Activated T-cell treated with anti-CD3 and anti-CD28 coated beads for 1 hour (primary cell): ENCODE measurements around the gene NACC1.
A peak's percentile ranks its signal among the peaks of the same experiment; 100 is the strongest.
"Not testable (repeated sequence)": the region's sequence is repeated elsewhere in the genome, so short reads cannot be mapped to it uniquely, and the experiment has no call there.

Experiments used
- DNase-seq: peaks from one replicate; pipeline ENCODE4 v3.0.0-alpha.2; 2020; ENCODE audit warnings: low read depth

Gene NACC1

GRCh38 chr19:13146763-13147563 is 28.9 kb downstream of the NACC1 start:
- DNase-seq = no peak

DNA sequence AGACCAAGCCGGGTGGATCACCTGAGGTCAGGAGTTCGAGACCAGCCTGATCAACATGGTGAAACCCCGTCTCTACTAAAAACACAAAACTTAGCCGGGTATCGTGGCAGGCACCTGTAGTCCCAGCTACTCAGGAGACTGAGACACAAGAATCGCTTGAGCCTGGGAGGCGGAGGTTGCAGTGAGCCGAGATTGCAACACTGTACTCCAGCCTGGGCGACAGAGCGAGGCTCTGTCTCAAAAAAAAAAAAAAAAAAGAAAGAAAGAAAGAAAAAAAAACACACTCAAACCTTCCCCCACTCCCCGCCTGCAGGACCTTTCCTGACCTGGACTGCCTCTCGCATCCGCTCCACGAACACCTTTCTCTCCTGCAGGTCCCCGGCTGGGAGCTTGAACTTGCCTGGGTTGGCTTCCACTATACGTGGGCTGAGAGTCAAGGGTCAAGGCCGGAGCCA is 31.1 kb downstream of the NACC1 start:
- DNase-seq = not testable (repeated sequence)

DNA sequence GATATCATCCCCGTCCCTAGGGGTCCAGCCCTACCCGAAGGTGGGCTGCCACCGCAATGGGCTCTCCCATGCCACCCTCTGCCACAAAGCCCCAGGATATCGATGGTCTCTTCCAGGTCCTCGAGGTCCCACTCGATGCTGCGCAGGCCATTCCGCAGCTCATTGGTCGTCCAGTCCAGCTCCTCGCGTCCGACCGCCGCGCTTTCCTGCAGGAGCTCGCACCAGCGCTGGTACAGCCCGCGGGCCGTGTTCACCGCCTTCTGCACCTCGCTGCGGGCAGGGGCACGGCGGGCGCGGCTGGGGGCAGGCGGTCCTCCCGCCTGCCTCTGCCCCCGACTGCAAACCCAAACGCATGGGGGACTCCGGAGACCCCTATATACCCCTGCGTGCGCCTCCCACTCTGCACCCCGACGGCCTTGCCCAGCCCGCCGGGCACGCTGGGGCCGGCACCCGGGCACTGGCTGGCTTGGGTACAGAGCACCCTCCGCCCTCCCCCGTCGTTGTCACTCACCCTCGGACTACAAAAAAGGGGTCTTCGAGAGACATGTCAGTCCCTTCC is 31.6 kb downstream of the NACC1 start:
- DNase-seq = no peak

GRCh38 chr19:13150187-13150930 is 32.3 kb downstream of the NACC1 start, which contains the start of the genes IER2 and STX10:
Gene IER2, plus strand, starts transcription at chr19:13150411. Its CDS starts 2,776 bp downstream, at chr19:13153187.
Gene STX10, minus strand, starts transcription at chr19:13150375. Its CDS starts 202 bp downstream, at chr19:13150173.
- peak; percentile 88 for DNase-seq

DNA sequence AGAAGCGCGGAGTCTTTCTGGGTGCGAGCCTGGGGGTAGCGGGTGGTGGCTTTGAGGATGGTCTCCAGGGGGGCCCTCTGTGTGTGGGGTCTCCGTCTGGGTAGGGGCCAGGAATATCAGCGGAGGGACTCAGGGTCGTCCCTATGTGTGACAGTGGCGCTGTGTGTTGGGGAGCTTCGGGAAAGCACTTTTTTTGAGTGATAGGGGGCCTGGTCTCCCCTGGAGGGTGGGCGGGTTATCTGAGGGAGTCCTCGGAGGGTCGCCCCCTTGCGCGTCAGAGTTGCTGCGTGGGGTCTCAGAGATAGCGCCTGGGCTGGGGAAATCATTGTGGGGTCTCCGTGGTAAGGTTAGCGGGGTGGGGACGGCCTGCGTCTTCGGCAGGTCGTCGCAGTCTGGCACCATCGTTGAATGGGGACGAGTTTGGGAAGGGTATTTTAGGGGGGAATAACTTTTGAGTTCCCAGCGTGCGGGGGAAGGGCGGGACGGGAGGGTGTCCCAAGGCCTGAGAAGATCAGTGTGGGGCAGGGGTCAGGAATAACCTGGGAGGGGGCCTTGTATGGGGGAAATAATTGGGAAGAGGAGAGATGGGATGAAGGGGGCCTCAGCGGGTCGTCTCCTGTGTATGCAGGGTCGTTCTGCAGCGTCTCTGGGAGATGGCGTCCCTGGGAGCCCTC is 33.0 kb downstream of the NACC1 start:
- DNase-seq = no peak

- peak; percentile 93 for DNase-seq
Observed at GRCh38 chr19:13151605-13152355, 33.7 kb downstream of the NACC1 start.

DNA sequence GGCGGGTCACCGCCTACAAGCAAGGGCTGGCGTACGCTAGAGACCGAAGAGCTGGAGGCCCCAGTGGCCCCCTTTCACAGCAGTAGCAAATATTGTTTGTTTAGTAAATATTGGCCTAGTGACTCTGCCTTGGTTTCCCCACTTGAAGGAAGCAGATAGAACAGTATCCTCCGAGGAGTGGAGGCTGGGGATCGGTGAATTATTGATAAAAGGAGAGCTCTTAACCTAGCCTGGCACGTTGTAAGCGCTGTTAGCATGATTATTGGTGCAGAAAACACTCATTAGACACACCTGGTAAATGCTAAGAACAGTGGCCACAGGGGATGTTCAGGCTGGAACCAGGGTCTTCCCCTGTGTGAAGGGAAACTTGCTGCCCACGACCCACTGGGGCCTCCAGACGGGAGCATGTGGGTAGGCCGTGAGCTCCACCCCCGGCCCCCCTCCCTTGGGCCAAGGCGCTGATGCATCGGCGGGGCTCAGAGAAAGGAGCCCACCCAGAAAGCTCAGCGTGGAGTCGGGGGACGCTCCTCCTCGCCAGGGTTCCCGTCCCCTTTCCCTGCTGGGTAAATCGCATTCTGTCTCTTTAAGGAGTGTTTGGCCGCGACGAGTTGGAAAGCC is 34.4 kb downstream of the NACC1 start:
- no peak for DNase-seq

DNA sequence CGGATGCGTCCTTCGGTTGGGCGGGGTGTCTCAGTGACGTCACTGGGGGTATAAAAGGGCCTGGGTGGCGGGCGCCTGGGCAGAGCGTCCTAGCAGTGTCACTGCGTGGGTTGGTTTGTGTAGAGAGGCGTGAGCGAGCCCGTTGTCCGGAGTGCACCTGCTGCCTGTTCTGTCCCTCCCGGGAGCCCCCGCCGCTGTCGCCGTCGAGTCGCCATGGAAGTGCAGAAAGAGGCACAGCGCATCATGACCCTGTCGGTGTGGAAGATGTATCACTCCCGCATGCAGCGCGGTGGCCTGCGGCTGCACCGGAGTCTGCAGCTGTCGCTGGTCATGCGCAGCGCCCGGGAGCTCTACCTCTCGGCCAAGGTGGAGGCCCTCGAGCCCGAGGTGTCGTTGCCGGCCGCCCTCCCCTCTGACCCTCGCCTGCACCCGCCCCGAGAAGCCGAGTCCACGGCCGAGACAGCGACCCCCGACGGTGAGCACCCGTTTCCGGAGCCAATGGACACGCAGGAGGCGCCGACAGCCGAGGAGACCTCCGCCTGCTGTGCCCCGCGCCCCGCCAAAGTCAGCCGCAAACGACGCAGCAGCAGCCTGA is 35.0 kb downstream of the NACC1 start:
- DNase-seq = peak; percentile 99

GRCh38 chr19:13153569-13154240 is 35.6 kb downstream of the NACC1 start:
- DNase-seq = peak; percentile 25

DNA sequence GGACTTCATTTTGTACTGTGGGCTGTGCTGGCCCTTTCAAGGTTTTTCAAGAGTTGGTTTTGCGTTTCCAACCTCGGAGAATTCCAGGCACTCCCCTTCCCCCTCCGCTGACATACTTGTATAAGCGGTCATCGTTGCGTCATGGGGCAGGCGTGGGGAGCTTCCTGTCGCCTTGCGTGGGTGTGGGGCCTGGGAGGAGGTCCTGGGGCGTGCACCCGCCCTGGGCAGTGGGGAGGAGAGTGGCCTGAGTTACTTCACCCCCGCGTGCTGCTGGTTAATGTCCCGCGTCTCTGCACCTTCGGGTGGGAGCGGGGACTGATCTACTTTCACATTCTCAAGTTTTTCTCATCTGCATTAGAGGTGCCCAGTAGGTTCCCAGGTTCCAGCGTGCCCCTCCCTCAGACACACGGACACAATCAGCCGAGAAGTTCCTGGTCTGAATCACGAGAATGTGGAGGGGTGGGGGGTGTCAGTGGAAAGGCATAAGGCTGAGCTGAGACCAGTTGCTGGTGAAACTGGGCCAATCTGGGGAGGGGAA is 36.2 kb downstream of the NACC1 start:
- peak; percentile 47 for DNase-seq

- peak; percentile 73 for DNase-seq
Observed at GRCh38 chr19:13154911-13155471, 36.9 kb downstream of the NACC1 start.

DNA sequence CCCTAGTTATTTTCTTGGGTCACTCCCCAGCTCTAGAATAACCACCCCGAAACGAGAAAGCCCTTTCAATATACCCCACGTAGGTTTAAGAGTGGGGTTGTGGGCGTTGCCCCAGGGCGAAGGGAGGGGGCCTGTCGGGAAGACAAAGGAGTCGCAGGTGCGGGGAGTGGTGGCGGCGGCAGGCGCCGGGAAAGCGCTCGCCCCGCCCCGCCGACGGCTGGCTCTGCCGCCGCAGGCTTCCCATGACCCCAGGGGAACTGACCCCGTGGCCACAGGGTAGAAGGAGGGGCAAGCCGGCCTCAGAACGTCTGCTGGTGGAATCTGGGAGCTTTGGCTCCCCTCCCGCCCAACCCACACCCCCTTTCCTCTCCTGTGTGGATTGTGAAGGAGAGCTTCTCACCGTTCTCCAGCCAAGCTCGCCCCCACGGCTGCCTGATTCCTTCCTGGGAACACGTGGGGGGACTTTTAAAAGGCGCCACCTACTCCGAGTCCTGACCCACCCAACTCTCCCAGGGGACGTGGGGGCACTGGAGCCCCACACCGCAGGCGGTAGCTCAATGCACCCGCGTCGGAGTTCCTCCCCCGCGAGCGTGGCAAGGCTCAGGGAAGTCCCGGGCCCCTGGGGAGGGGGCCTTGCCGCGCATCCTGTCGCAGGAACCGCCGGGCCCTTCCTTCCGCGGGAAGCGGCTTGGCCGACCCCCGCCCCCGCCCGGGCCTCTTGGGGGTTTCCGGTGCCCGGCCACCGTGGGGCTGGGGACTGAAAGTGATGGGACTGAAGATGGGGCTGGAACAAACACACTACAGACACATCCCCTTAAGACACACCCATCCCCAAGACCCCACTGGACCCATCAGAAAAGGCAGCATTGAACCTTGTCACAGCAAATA is 37.7 kb downstream of the NACC1 start:
- peak; percentile 66 for DNase-seq

- DNase-seq = no peak
Observed at GRCh38 chr19:13159713-13160112, 41.6 kb downstream of the NACC1 start.

DNA sequence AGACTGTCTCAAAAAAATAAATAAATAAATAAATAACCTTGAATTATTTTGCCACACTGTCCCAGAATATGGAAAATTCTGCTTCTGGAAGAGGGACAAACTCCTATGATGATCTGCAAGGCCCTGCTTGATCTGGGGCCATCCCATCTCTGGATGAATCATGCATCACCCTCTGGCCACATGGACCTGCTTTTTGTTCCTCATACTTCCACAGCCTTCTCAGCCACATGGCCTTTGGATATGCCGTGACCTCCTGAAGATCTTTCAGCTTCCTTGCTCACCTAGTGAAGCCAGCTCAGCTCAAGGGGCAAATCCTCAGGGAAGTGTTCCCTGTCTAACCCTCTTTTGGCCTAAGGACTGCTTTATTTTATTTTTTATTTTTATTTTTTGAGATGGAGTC is 42.5 kb downstream of the NACC1 start:
- no peak for DNase-seq

DNA sequence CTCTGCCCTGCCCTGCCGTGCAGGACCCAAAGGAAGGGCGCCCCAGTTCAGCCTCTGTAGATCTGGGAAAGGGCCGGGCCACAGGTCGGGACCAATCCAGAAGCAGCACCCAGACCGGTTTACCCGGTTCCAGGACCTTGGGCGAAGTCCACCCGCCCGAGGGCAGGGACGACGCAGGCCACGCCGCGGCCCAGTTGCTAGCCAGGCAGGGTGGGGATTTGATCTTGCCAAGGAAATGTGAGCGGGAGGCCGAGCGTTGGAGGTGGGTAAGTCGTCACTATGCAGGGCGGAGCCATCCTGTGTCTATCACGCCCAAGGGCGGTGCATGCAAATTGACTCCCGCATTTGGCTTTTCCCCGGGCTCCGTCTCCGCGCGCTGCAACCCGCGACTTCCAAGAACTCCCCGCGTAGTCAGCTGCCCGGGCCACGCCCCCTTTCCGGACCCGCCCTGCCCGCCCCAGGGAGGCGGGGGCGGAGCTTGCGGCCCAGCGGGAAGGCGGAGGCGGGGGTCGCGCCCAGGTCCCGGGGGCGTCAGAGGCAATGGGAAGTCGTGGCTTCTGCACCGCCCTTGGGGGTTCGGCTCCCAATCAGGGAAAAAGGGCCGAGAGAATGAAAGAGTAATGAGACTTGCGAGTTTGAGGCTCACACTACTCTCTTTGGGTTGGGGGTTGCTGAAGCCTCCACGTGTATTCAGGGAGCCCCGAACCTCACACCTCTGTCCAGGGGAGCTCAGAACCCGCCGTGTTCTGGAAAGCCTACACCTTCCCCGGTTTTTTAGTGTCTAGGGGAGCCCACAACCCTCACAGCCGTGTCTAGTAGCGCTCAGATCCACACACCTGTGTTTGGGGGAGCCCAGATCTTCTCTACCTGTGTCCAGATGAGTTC is 44.9 kb downstream of the NACC1 start:
- DNase-seq = peak; percentile 67

GRCh38 chr19:13163609-13164342 is 45.7 kb downstream of the NACC1 start:
- peak; percentile 31 for DNase-seq
